Sigmoid colon (tissue), 7 donors: ENCODE measurements around the gene METAP2. TPM values are rescaled to one million over a fixed set of nuclear protein-coding genes. Genes with fewer than 3 reads are reported as not detected.
"Not testable (repeated sequence)": the region's sequence is repeated elsewhere in the genome, so short reads cannot be mapped to it uniquely, and the experiment has no call there.

ENCODE experiments used
- DNase-seq: peaks from one replicate; pipeline ENCODE4 v3.0.0-alpha.2; 2019
- H3K27ac ChIP-seq, 4 donors: fragments of 200-600 bp; sonication (generic); one replicate each; pipeline ENCODE4 v1.5.1; 2016 to 2019; ENCODE audit warnings: mild to moderate bottlenecking in 1 of 4
- H3K27me3 ChIP-seq, 3 donors: fragments of 200-600 bp; sonication (generic); one replicate each; pipeline ENCODE4 v1.5.1; 2019; ENCODE audit warnings: mild to moderate bottlenecking in 1 of 3
- H3K36me3 ChIP-seq, 4 donors: fragments of 200-600 bp; sonication (generic); one replicate each; pipeline ENCODE4 v1.5.1; 2016 to 2019
- H3K4me1 ChIP-seq, 4 donors: fragments of 200-600 bp; sonication (generic); one replicate each; pipeline ENCODE4 v1.5.1; 2017 to 2019
- H3K4me3 ChIP-seq, 4 donors: fragments of 200-600 bp; sonication (generic); one replicate each; pipeline ENCODE4 v1.5.1; 2017 to 2019; ENCODE audit warnings: mild to moderate bottlenecking in 2 of 4, moderate library complexity in 1 of 4
- H3K9me3 ChIP-seq, 4 donors: fragments of 200-600 bp in 3 of 4; sonication (generic) in 3 of 4; one replicate each; pipeline versions ENCODE4 v1.5.1 to v1.6.1; 2013 to 2019
- EP300 ChIP-seq, 4 donors: sonication (generic); formaldehyde crosslinking; IDR thresholded peaks; one replicate each; pipeline ENCODE4 v1.6.1; 2017; ENCODE audit warnings: antibody characterized with exemption in 4 of 4
- POLR2A ChIP-seq, 2 donors: fragments of 450-650 bp; IDR thresholded peaks; one replicate each; pipeline ENCODE4 v1.6.1; 2016; ENCODE audit warnings: antibody characterized with exemption in 2 of 2, mild to moderate bottlenecking in 2 of 2, moderate library complexity in 2 of 2
- POLR2AphosphoS5 ChIP-seq, 4 donors: sonication (generic); formaldehyde crosslinking; IDR thresholded peaks; one replicate each; pipeline ENCODE4 v1.6.1; 2017; ENCODE audit warnings: antibody characterized with exemption in 4 of 4
- WGBS, 2 donors: extraction: QIAGEN DNeasy Blood & Tissue Kit; methylation state at CpG; one replicate each; pipeline ENCODE4 v1.1.7; 2013; 5-methylcytosine and 5-hydroxymethylcytosine counted together
- intact Hi-C: fragments of 100-400 bp; cut with DNase I; formaldehyde crosslinking; loops from one replicate; pipeline ENCODE4 v1.15.1; 2023
- polyA plus RNA-seq, 3 donors: library from polyadenylated mRNA; stranded (reverse); fragments of 200-250 nt; gene quantifications; one replicate each; pipeline ENCODE4 v1.2.3, GENCODE V29; 2013
- total RNA-seq, 4 donors: library from RNA; depleted of rRNA; stranded (reverse); fragments of >200 nt; gene quantifications; one replicate each; pipeline ENCODE4 v1.1.0, GENCODE V29; 2016
- TF ChIP-seq, protein P1 (sequence below), 4 experiments: fragments of 450-650 bp in 3 of 4; fragments of 200-600 bp in 1 of 4; IDR thresholded peaks; one replicate each; pipeline ENCODE4 v1.5.1; 2016 to 2019; ENCODE audit warnings: antibody characterized with exemption in 4 of 4, mild to moderate bottlenecking in 3 of 4, moderate library complexity in 2 of 4
- donor health status: healthy with polysubstance abuse.
- donor health status: Bipolar disorder and iron deficiency.
- donor health status: healthy.

Gene METAP2
- total and polyA plus RNA-seq, 7 donors = 45.6 to 152 (median 75.1) TPM

DNA sequence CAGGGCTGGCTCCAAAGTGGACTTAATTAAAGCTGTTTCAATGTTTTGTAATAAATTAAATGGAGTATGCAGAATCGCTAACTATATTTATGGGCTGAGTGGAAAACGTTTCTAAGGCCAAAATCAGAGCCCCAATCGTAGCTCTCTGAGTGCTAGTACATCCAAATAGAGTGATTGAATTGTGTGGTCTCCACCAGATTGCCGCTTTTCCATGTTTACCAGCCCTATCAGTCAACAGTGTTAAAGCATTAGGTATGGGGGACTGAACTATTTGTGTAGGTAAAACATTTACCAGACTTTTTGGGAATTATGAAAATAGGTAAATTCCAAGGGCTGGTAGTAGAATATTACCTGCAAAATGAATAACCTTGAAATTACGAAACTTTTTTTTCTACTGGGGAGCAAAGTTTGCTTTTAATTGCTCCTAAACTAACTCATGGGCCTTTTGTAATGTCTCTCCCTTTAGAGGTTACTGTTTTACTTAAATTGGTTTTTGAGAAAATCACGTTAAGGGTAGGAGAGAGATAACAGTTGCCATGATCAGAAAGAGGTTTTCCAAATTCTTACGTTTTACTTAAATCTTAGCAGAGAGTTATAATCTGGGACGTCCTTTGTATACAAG is 28.0 kb upstream of the METAP2 start:
- Histone ChIP-seq H3K4me3 (no peak overlapping the region), H3K9me3 (no peaks in the 10 kb centered on the region), H3K27me3 (no peaks in the 10 kb centered on the region), H3K36me3 (no peaks in the 10 kb centered on the region), H3K27ac (no peak overlapping the region), H3K4me1 (no peaks in the 10 kb centered on the region)
- DNase-seq = no peak
- intact Hi-C loops = no loop called here
- TF ChIP-seq POLR2AphosphoS5 (IDR thresholded peaks at IDR 0.05) (no peak), POLR2A (IDR thresholded peaks at IDR 0.05) (no peak), EP300 (IDR thresholded peaks at IDR 0.05) (no peak)
- TF ChIP-seq, protein P1, sequence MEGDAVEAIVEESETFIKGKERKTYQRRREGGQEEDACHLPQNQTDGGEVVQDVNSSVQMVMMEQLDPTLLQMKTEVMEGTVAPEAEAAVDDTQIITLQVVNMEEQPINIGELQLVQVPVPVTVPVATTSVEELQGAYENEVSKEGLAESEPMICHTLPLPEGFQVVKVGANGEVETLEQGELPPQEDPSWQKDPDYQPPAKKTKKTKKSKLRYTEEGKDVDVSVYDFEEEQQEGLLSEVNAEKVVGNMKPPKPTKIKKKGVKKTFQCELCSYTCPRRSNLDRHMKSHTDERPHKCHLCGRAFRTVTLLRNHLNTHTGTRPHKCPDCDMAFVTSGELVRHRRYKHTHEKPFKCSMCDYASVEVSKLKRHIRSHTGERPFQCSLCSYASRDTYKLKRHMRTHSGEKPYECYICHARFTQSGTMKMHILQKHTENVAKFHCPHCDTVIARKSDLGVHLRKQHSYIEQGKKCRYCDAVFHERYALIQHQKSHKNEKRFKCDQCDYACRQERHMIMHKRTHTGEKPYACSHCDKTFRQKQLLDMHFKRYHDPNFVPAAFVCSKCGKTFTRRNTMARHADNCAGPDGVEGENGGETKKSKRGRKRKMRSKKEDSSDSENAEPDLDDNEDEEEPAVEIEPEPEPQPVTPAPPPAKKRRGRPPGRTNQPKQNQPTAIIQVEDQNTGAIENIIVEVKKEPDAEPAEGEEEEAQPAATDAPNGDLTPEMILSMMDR (IDR thresholded peaks at IDR 0.05) = no peak
- WGBS, 2 donors = 32 to 67% methylated on average over 8 of the region's 8 CpGs

DNA sequence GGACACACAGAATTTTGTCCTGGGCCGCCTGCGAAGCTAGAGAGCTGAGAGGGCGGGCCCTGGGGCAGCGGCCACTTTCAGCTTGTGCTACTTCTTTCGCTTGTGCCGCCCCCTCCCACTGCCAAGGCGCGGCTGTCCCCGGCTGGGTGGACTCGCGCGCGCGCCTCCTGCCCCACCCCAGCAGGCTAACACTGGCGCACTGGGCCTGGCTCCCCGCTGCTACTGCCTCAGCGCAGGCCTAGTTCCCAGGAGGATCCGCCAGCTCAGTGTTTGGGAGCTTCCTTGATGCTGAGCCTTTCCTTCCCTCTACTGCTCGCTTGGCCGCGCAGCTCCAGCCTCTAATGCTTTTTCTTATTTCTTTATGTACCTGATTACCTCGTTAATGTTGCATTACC is 27.4 kb upstream of the METAP2 start:
- DNase-seq = no peak

DNA sequence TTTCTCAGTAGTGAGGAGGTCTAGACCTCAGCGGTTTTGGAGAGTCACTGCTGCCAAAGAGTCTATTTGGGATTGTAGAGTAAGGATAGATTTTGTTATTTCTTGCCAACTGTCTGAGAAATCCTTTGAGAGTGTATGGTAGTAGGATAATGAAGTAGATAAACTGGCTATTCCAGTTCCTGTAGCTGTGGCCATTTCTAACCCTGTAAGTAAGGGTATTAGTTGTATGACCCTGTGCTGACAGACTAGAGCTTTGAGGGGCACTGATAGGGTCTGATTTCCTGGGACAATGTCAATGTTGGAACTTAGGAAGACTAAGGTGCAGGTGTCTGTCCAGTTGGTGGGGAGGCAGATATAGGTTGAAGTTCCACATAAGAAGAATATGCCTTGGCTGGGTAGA is 24.3 kb upstream of the METAP2 start:
- H3K9me3 ChIP-seq, intact Hi-C loops, H3K27me3 ChIP-seq, H3K27ac ChIP-seq, H3K36me3 ChIP-seq, H3K4me1 ChIP-seq, DNase-seq, H3K4me3 ChIP-seq: not testable (repeated sequence)
- WGBS, 2 donors = 43 to 86% methylated on average over 1 of the region's 1 CpG

More for the DNA sequence above, 27.4 kb upstream of the METAP2 start:
- no peak for TF ChIP-seq EP300 (IDR thresholded peaks at IDR 0.05)
- TF ChIP-seq POLR2AphosphoS5 (IDR thresholded peaks at IDR 0.05) = no peak
- no peak for TF ChIP-seq POLR2A (IDR thresholded peaks at IDR 0.05)
- TF ChIP-seq, protein P1 (IDR thresholded peaks at IDR 0.05) = no peak
- 6 to 22% methylated on average over 22 of the region's 22 CpGs for WGBS, 2 donors
- intact Hi-C loops = no loop called here
- H3K27ac ChIP-seq = no peak overlapping the region
- H3K36me3 ChIP-seq = no peaks in the 10 kb centered on the region
- no peak overlapping the region for H3K4me3 ChIP-seq
- H3K9me3 ChIP-seq = no peaks in the 10 kb centered on the region
- no peaks in the 10 kb centered on the region for H3K27me3 ChIP-seq
- H3K4me1 ChIP-seq = no peaks in the 10 kb centered on the region

DNA sequence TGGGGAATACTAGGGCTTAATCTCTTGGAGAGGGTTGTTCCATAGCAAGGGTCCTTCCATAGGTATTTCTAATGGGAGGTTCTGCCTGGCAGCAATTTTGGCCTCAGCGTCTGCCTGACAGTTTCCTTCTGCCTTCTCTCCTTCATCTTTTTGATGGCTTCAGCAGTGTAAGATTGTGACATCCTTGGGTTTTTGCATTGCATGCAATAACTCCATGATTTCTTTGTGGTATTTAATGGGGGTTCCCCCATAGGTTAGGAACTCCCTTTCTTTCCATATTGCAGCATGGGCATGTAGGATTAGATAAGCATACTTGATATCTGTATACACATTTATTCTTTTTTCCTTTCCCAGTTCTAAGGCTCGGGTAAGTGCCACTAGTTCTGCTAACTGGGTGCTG is 21.5 kb upstream of the METAP2 start:
- H3K9me3 ChIP-seq, H3K36me3 ChIP-seq, H3K4me3 ChIP-seq, H3K27me3 ChIP-seq, H3K4me1 ChIP-seq, intact Hi-C loops, DNase-seq, H3K27ac ChIP-seq: not testable (repeated sequence)
- WGBS, 2 donors = 81 to 88% methylated on average over 2 of the region's 2 CpGs

DNA sequence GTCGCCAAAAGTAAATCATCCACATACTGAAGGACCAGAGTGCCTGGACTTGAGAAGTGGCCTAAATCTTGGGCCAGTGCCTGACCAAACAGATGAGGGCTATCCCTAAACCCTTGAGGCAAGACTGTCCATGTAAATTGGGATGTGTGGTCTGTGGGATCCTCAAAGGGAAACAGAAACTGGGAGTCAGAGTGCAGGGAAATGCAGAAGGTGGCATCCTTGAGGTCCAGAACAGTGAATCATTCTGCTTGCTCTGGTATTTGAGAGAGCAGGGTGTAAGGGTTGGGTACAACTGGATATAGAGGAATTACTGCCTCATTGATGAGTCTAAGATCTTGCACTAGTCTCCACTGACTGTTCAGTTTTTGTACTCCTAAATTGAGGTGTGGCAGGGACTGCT is 20.1 kb upstream of the METAP2 start:
- H3K27me3 ChIP-seq, H3K4me3 ChIP-seq, H3K27ac ChIP-seq, H3K36me3 ChIP-seq, DNase-seq, H3K4me1 ChIP-seq, intact Hi-C loops: not testable (repeated sequence)
- H3K9me3 ChIP-seq = peaks cover 0 to 13% (median 7%) of the 10 kb centered on the region in 4 donors
- 91 to 95% methylated on average over 1 of the region's 1 CpG for WGBS, 2 donors

DNA sequence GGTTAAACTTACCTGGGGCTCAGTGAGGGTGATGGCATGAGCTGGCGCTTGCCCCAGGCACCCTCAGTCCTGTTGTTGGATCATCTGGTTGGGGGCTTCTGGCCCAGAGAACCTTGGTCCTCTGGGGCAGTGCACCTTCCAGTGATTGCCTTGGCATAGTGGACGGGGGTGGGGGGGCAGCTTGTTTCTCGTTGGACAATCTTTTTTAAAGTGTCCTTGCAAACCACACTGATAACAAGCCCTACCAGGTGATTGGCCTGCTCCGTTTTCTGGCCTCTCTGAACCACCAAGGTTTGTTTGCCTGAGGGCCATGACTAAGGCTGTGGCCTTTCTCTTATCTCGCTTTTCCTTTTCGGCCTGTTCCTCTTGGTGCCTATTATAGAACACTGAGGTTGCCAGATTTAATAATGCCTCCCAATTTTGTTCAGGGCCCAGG is 19.2 kb upstream of the METAP2 start:
- intact Hi-C loops, H3K27ac ChIP-seq, H3K4me3 ChIP-seq, H3K36me3 ChIP-seq, DNase-seq, H3K27me3 ChIP-seq, H3K4me1 ChIP-seq: not testable (repeated sequence)
- peaks cover 0 to 13% (median 7%) of the 10 kb centered on the region in 4 donors for H3K9me3 ChIP-seq
- 82 to 88% methylated on average over 6 of the region's 6 CpGs for WGBS, 2 donors

DNA sequence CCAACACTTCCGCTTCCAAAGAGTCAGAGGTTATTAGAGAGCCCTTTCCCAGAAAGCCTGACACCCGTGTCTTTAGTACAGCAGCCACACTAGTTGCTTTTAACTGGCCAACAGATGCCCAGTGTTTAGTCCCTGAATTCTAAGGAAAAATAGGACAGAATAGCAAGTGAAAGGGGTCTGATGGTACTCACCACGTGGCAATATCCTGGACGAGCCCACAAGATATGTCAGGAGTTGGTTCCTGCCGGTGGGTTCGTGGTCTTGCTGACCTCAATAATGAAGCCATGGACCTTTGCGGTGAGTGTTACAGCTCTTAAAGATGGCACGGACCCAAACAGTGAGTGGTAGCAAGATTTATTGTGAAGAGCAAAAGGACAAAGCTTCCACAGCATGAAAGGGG is 16.3 kb upstream of the METAP2 start:
- H3K4me3 ChIP-seq, H3K36me3 ChIP-seq, H3K4me1 ChIP-seq, H3K27ac ChIP-seq, H3K27me3 ChIP-seq, intact Hi-C loops, DNase-seq: not testable (repeated sequence)
- peaks cover 0 to 13% (median 7%) of the 10 kb centered on the region in 4 donors for H3K9me3 ChIP-seq
- WGBS, 2 donors = 84 to 87% methylated on average over 8 of the region's 8 CpGs
